GM12874 (cell line): ENCODE measurements around the gene STXBP1.

ENCODE experiments used
- CTCF ChIP-seq: IDR thresholded peaks from 2 replicates; pipeline ENCODE4 v1.5.1; 2011; ENCODE audit warnings: low read depth, mild to moderate bottlenecking, control low read depth, low read length, moderate library complexity; ENCODE audit not compliant: insufficient read depth

Gene STXBP1

GRCh38 chr9:127703289-127703946, 91.3 kb downstream of the STXBP1 start:
- TF ChIP-seq CTCF = no peak

- TF ChIP-seq CTCF = no peak
Measured at GRCh38 chr9:127705577-127706379, 93.7 kb downstream of the STXBP1 start.

GRCh38 chr9:127706836-127707241, 94.8 kb downstream of the STXBP1 start, which contains the start of gene CFAP157:
TSS of gene CFAP157 (plus strand) at chr9:127706988. CDS start at chr9:127707032, 44 bp downstream.
- no peak for TF ChIP-seq CTCF

- TF ChIP-seq CTCF = peak; percentile 29; the same call in 1 of the 2 replicates
Measured at GRCh38 chr9:127707766-127708165, 95.7 kb downstream of the STXBP1 start.

- TF ChIP-seq CTCF = no peak
Measured at GRCh38 chr9:127708952-127709587, 97.0 kb downstream of the STXBP1 start.

GRCh38 chr9:127710204-127710783, 98.2 kb downstream of the STXBP1 start:
- no peak for TF ChIP-seq CTCF

- TF ChIP-seq CTCF = no peak
Measured at GRCh38 chr9:127711226-127711701, 99.2 kb downstream of the STXBP1 start.
